Measurements from ENCODE around the gene MRPS10.
A peak's percentile ranks its signal among the peaks of the same experiment; 100 is the strongest.
"Not testable (repeated sequence)": the region's sequence is repeated elsewhere in the genome, so short reads cannot be mapped to it uniquely, and the experiment has no call there.

MRPS10 gene

DNA sequence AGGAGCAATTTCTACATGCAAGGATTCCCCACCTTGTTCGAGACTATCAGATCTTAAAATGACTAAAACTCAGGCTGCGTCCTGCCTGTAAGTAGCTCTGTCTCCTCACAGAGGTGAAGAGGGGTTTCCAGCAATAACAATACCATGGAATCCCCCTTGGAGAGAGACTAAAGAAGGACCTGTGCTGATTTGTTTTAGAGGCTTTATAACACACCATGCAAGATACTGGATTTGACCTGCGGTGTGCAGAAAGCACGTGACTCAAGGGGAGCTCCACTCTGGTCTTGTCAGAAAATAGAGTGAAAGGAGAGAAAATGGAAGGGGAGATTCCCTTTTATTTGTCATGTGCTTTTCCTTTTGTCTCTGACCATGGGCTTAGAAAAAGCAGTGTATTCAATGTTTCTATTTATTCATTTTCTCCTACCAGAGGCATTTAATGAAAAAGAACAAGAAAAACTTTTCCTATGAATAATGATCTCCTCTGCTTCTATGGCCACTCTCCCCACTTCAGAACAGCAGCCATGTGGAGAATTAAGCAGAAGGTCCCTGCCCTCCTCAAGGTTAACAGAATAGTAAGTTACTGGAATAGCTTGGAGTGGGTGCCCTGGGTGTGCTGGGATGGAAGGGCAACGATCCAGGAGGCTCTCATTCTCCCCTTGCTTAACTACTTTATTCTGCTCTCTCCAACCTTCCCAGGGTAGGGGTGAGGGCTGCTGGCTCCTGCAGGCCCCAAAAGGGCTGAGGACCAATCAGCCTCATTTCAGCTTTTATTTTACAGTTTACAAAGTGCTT, 19.2 kb upstream of the MRPS10 start:
- no peak for DNase-seq

GRCh38 chr6:42236030-42236429, 18.4 kb upstream of the MRPS10 start:
- no peak for DNase-seq

DNA sequence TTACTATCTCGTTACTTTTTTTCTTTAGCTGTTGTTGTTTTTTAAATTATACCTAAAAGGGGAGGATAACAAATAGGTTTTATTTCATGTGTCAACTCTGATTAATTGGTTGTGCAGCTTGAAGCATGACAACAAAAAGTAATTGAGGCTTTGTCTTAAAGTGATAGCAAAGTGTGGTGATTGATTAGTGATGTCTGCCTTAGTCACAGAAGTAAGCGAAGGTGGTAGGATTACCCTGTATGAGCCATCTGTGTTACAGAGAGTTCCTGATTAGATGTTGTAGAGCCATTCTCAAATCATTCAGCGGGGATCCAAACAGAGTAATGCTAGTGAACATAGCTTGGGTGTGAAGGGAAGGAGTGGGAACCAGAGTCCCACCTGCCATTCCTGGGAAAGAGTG, 14.4 kb upstream of the MRPS10 start:
- no peak for DNase-seq

- DNase-seq: no peak
Measured at GRCh38 chr6:42230345-42231321, 13.0 kb upstream of the MRPS10 start.

DNA sequence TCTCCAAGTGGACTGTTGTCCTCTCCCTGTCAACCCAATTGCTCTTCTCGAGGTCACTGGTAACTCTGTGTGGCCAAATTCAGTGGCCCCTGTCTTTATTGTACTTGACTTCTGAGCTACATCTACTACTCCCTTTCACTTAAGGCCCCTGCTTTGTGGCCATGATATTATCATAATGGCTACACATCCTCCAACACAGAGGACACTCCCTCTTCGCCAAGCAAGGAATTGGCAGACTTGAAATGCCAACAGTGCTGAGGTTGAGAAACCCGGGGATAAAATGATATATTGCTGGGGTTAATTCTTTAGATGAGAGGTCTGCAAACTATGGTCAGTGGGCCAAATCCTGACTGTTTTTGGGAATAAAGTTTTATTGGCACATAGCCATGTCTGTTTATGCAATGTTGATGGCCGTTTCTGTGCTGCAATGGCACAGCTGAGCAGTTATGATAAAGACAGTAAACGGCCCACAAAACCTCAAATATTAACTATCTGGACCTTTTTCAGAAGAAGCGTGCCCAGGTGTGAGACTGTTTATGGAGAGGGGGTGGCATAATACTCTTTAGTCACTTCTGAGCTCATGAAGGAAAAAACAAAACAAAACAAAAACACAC, 12.0 kb upstream of the MRPS10 start:
- DNase-seq: no peak

DNA sequence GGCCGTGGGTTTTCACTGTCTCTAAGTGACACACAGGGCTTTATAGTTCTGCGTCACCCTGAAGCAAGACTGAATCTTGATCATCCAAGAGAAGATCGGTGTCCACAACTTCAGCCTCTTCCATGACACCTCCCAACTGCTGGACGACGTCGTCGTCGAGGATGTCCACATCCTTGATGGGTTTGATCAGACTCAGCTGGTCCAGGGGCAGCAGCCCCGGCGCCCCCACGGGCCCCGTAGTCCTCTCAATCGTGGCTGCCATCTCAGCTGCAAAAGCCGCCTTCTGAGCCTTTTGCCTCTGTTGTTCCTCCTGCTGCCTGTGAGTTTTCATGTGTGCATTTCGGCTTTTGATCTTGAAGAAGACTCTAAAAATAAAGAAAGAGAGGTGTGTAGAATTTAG, 10.6 kb upstream of the MRPS10 start:
- DNase-seq: no peak

DNA sequence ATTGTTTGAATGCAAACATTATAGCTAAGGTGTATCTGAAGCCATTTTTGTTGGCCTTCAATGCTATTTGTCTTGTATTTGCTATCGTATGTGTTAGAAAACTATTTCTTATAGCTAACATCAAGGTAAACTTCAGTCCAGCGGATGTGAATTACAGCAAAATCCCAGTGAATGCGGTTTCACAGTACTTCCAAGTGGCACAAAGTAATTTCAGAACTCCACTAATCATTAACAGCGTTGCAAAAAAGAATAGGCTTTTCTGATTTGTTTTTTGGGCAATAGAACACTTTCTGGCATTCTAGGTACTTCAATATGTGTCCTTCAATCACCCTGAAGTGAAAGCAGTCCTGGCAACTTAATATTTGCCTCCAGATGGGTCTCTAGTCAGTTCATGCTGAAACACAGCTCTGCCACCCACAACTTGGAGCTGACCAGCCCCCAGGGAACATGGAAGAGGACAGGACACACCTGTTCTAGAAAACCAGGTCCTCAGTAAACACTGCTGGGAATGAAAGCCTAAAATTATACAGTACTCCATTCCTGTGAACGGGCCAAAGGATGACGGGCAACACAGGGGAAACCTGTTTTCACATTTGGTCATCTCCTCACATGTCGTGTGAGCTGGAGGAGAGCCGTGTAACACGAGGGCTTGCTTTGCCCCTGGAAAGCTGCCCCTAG, 9.7 kb upstream of the MRPS10 start:
- no peak for DNase-seq

DNA sequence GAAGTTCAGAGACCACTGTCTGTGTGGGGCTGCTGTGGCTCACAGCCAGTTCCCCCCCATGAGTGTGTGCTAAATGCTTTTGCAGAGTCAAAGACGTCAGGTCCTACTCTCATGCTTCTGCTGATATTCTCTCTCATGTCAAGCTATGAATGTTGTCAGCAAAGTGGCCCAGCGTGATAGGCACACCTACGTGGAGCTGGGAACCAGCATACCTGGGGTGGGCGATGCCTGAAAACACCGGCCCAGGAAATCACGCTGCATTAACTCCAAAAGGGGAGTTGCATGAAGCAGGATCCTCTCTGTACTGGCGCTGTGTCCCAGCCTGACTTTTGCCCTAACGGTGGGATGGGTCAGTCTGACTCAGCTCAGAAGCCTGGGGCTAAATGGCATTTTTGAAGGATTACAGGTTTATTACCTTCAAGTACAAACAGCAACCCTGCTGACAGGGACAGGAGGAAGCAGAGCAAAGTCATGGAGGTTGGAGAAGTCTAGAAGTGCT, 9.0 kb upstream of the MRPS10 start:
- no peak for DNase-seq

- no peak for DNase-seq
Measured at GRCh38 chr6:42226161-42226611, 8.5 kb upstream of the MRPS10 start.

DNA sequence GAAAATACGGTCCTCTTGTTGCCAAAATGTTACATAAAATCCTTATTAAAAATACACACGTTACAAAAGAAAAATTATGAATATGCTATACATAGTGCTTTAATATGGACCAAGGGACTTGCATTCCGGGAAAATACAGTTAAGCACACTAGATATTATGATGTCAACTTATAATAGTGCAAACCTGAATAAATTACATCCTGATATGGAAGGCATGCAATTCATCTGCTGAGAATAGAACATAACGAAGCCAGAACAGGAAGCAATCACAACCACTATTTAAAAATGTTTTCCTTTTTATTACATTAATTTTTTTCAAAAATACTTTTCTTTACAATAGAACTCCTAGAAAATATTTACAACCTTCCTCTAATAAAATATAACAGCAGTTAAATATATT, 7.8 kb upstream of the MRPS10 start:
- no peak for DNase-seq

- no peak for DNase-seq
Measured at GRCh38 chr6:42225029-42225339, 7.3 kb upstream of the MRPS10 start.

DNA sequence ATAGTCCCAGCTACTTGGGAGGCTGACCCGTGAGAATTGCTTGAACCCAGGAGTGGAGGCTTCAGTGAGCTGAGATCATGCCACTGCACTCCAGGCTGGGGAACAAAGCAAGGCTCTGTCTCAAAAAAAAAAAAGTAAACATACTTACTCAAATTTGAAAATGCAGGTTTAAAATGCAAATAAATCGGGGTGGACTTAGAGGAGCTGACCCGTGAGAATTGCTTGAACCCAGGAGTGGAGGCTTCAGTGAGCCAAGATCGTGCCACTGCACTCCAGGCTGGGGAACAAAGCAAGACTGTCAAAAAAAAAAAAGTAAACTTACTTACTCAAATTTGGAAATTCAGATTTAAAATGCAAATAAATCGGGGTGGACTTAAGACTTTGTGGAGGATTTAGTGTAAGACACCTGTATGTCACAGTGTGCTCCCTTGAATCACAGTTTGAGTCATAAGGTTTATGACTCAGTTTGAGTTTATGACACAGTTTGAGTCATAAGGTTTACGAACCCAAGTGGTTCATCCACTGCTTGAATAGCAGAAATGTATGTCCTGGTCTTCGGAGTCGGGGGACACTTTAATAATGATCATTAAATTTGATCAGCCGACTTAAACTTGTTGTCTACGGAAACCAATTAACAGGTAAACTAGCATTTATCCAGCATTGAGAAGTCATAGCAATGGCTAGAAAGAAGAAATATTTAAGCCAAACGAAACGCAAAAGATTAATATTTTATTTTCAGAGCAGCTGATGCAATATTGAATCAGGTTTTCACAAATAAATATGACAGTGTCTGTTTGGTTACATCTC, 6.8 kb upstream of the MRPS10 start:
- DNase-seq: no peak

- no peak for DNase-seq
Measured at GRCh38 chr6:42222448-42222847, 4.8 kb upstream of the MRPS10 start.

- no peak for DNase-seq
Measured at GRCh38 chr6:42221546-42221945, 3.9 kb upstream of the MRPS10 start.

- DNase-seq: no peak
Measured at GRCh38 chr6:42220807-42221206, 3.1 kb upstream of the MRPS10 start.

GRCh38 chr6:42217157-42217518, 523 bp downstream of the MRPS10 start:
- DNase-seq: no peak

GRCh38 chr6:42216495-42216894, 1.2 kb downstream of the MRPS10 start:
- DNase-seq: not testable (repeated sequence)

DNA sequence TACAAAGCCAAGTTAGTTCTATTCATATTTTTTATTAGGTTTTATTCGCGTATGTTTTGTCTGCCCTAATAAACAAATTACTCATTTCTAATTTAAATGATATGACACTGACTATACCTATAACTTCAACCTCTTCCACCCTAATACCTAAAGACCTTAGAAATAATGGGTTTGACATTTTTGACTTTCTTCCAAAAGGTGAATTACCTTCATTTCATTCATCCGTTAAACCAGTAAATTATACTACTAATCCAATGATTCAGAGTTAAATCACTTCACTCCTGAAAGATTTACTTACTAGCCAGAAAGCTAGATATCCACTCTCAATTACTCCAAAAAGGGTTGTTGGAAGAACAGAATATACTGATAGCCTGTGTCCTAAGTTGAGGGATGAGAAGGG, 5.2 kb downstream of the MRPS10 start:
- DNase-seq: no peak

GRCh38 chr6:42211726-42212125, 5.9 kb downstream of the MRPS10 start:
- DNase-seq: no peak

DNA sequence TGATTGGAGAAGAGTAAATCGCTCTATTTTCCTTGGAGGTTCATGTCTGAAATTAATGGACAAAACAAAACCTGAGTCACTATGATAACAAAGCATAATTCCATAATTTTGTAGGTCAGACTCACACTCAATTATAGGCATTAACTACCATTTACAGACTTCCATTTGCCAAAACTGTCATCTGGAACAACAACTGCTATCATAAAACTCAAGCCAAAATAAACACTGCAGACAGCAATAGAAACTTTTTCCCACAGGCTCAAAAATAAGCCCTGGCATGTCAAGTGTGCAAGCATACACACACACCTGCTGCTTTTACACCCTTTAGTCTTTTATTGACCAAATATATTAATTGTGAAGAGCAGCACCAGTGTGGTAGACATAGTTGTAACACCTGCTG, 7.1 kb downstream of the MRPS10 start:
- peak; percentile 92 for DNase-seq

DNA sequence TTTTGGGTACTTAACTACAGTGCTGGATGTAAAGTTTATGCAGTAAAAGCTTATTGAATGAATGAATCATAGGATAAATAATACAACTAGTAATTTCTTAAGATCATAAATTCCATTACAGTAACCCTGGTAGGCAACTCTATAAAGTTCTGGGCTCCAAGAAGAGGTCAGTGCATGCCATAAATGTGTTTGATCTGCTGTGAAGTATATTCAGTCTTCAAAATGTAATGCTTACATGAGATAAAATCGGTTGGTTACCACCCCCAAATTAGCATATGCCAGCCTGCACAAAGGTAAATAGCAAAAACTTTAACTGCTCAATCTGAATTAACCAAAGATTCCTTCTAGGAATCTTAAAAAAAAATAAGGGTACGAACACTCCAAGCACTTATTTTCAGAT, 10.1 kb downstream of the MRPS10 start:
- not testable (repeated sequence) for DNase-seq

- no peak for DNase-seq
Measured at GRCh38 chr6:42204768-42205282, 12.8 kb downstream of the MRPS10 start.
